Measurements from ENCODE around the gene CDH13.

CDH13 gene

GRCh38 chr16:83472776-83473501 lies 846.2 kb downstream of the CDH13 start:
- DNase-seq = no peak

GRCh38 chr16:83473926-83474650 lies 847.3 kb downstream of the CDH13 start:
- no peak for DNase-seq

- no peak for DNase-seq
Observed at GRCh38 chr16:83475108-83475507, 848.3 kb downstream of the CDH13 start.

GRCh38 chr16:83481589-83481988 lies 854.8 kb downstream of the CDH13 start:
- no peak for DNase-seq

- no peak for DNase-seq
Observed at GRCh38 chr16:83482545-83483162, 855.9 kb downstream of the CDH13 start.

- no peak for DNase-seq
Observed at GRCh38 chr16:83490073-83490472, 863.3 kb downstream of the CDH13 start.

- no peak for DNase-seq
Observed at GRCh38 chr16:83494459-83494858, 867.7 kb downstream of the CDH13 start.

GRCh38 chr16:83501481-83501880 lies 874.7 kb downstream of the CDH13 start:
- no peak for DNase-seq

- no peak for DNase-seq
Observed at GRCh38 chr16:83508295-83508694, 881.5 kb downstream of the CDH13 start.

- DNase-seq = no peak
Observed at GRCh38 chr16:83509316-83509715, 882.5 kb downstream of the CDH13 start.

GRCh38 chr16:83510906-83511305 lies 884.1 kb downstream of the CDH13 start:
- no peak for DNase-seq

- no peak for DNase-seq
Observed at GRCh38 chr16:83513008-83513755, 886.4 kb downstream of the CDH13 start.

GRCh38 chr16:83515395-83515794 lies 888.6 kb downstream of the CDH13 start:
- DNase-seq = no peak

- no peak for DNase-seq
Observed at GRCh38 chr16:83516931-83517330, 890.2 kb downstream of the CDH13 start.

GRCh38 chr16:83517398-83517797 lies 890.6 kb downstream of the CDH13 start:
- DNase-seq = no peak

GRCh38 chr16:83520596-83520995 lies 893.8 kb downstream of the CDH13 start:
- DNase-seq = no peak

GRCh38 chr16:83530293-83530692 lies 903.5 kb downstream of the CDH13 start:
- no peak for DNase-seq

GRCh38 chr16:83532634-83533033 lies 905.9 kb downstream of the CDH13 start:
- no peak for DNase-seq

- no peak for DNase-seq
Observed at GRCh38 chr16:83533193-83533592, 906.4 kb downstream of the CDH13 start.

GRCh38 chr16:83538707-83539106 lies 911.9 kb downstream of the CDH13 start:
- no peak for DNase-seq

GRCh38 chr16:83539736-83540490 lies 913.1 kb downstream of the CDH13 start:
- DNase-seq = no peak

- DNase-seq = no peak
Observed at GRCh38 chr16:83541231-83541630, 914.5 kb downstream of the CDH13 start.

- DNase-seq = no peak
Observed at GRCh38 chr16:83542491-83542890, 915.7 kb downstream of the CDH13 start.

All from cerebellar nuclear complex (tissue), 1 donor.